ENCODE results near the gene TMPRSS9. TPM values are rescaled to one million over a fixed set of nuclear protein-coding genes. Genes with fewer than 3 reads are reported as not detected.

TMPRSS9 gene
- total and polyA plus RNA-seq, 2 of the 13 experiments (the other 11 are each of a cell fraction or from before 2014, with no cell fraction given) = 2.5 to 5.2 TPM

GRCh38 chr19:2413159-2413558, 53.1 kb downstream of the TMPRSS9 start:
- H4K20me1 ChIP-seq (ENCODE audit: insufficient read depth, low read length) = no peaks in the 10 kb centered on the region
- FAIRE-seq = no peak
- in situ Hi-C loops (cut with HindIII; ENCODE audit: extremely low pct_ligation_motif_present, low pct_unique_long_range_greater_than_20kb) (no loop called here), intact Hi-C loops (cut with micrococcal nuclease; ENCODE audit: unreplicated experiment) (no loop called here)
- ATAC-seq = no peak
- TF ChIP-seq ERF (CRISPR knock-in tag; IDR thresholded peaks at IDR 0.05) = no peak
- no peak for TF ChIP-seq ZNF317 (CRISPR knock-in tag; IDR thresholded peaks at IDR 0.05)
- TF ChIP-seq ZMYM3 (CRISPR knock-in tag; IDR thresholded peaks at IDR 0.05) = peak; percentile 51; the same call in 1 of the 2 replicates
- no peak for TF ChIP-seq PHF21A (CRISPR knock-in tag; IDR thresholded peaks at IDR 0.05)
- TF ChIP-seq MEF2D (CRISPR knock-in tag; IDR thresholded peaks at IDR 0.05) = no peak
- no peak for TF ChIP-seq CENPX (CRISPR knock-in tag; IDR thresholded peaks at IDR 0.05)
- TF ChIP-seq, protein P1, sequence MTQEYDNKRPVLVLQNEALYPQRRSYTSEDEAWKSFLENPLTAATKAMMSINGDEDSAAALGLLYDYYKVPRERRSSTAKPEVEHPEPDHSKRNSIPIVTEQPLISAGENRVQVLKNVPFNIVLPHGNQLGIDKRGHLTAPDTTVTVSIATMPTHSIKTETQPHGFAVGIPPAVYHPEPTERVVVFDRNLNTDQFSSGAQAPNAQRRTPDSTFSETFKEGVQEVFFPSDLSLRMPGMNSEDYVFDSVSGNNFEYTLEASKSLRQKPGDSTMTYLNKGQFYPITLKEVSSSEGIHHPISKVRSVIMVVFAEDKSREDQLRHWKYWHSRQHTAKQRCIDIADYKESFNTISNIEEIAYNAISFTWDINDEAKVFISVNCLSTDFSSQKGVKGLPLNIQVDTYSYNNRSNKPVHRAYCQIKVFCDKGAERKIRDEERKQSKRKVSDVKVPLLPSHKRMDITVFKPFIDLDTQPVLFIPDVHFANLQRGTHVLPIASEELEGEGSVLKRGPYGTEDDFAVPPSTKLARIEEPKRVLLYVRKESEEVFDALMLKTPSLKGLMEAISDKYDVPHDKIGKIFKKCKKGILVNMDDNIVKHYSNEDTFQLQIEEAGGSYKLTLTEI (CRISPR knock-in tag; conservative IDR thresholded peaks at IDR 0.05) = no peak
- peaks cover 26% of the 10 kb centered on the region for H3K4me1 ChIP-seq (ENCODE audit: insufficient read depth, low read length)
- no peaks in the 10 kb centered on the region for H3K9me3 ChIP-seq (ENCODE audit: low read length)
- H3K36me3 ChIP-seq (replicated peaks in 1 of 2; ENCODE audit: control insufficient read depth in 1 of 2, insufficient read depth in 2 of 2, low read length in 2 of 2) = no peaks in the 10 kb centered on the region
- no peak overlapping the region for H2AFZ ChIP-seq (ENCODE audit: low read length)
- CTCF ChIA-PET (ENCODE audit: low intra/inter-chr PET ratio, low total read pairs) = no interaction called here
- H3K4me2 ChIP-seq (ENCODE audit: low read depth, low read length) = no peak overlapping the region
- 82% methylated on average over 7 of the region's 7 CpGs for WGBS (ENCODE audit: low lambda C conversion rate)
- POLR2A ChIA-PET = interaction anchor here (9.0 kb wide), 1 partner anchor 19 kb away, joined by 92 read pairs; no protein-coding TSS in a partner anchor
- H3K4me3 ChIP-seq (replicated peaks in 1 of 3; ENCODE audit: insufficient read depth in 1 of 3, low read depth in 2 of 3, low read length in 3 of 3) = no peak overlapping the region
- no peak overlapping the region for H3K27ac ChIP-seq (ENCODE audit: extremely low read length, insufficient read depth, low read length)
- no peak overlapping the region for H3K9ac ChIP-seq (ENCODE audit: insufficient read depth, low read depth, low read length)
- no peaks in the 10 kb centered on the region for H3K27me3 ChIP-seq (ENCODE audit: control insufficient read depth in 1 of 2, insufficient read depth in 2 of 2, low read length in 2 of 2)
- no peak for DNase-seq (ENCODE audit: low spot score)
- BruUV-seq (replicated peaks) = no TSS peak
- no peaks in the 10 kb centered on the region for H3K79me2 ChIP-seq (ENCODE audit: insufficient read depth, low read length)

DNA sequence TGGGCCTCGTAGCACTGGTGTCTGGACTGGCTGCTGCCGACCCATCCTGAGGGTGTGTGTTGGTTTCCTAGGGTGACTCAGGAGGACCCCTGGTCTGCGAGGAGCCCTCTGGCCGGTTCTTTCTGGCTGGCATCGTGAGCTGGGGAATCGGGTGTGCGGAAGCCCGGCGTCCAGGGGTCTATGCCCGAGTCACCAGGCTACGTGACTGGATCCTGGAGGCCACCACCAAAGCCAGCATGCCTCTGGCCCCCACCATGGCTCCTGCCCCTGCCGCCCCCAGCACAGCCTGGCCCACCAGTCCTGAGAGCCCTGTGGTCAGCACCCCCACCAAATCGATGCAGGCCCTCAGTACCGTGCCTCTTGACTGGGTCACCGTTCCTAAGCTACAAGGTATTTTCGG, 53.6 kb downstream of the TMPRSS9 start:
- Histone ChIP-seq H3K27ac (ENCODE audit: extremely low read length, insufficient read depth, low read length) (no peak overlapping the region), H3K36me3 (replicated peaks in 1 of 2; ENCODE audit: control insufficient read depth in 1 of 2, insufficient read depth in 2 of 2, low read length in 2 of 2) (no peaks in the 10 kb centered on the region), H3K79me2 (ENCODE audit: insufficient read depth, low read length) (no peaks in the 10 kb centered on the region), H3K9ac (ENCODE audit: insufficient read depth, low read depth, low read length) (no peak overlapping the region), H4K20me1 (ENCODE audit: insufficient read depth, low read length) (no peaks in the 10 kb centered on the region), H3K4me1 (ENCODE audit: insufficient read depth, low read length) (peaks cover 26% of the 10 kb centered on the region), H3K4me3 (replicated peaks in 1 of 3; ENCODE audit: insufficient read depth in 1 of 3, low read depth in 2 of 3, low read length in 3 of 3) (no peak overlapping the region), H3K4me2 (ENCODE audit: low read depth, low read length) (no peak overlapping the region), H3K27me3 (ENCODE audit: control insufficient read depth in 1 of 2, insufficient read depth in 2 of 2, low read length in 2 of 2) (no peaks in the 10 kb centered on the region), H3K9me3 (ENCODE audit: low read length) (no peaks in the 10 kb centered on the region), H2AFZ (ENCODE audit: low read length) (no peak overlapping the region)
- WGBS (ENCODE audit: low lambda C conversion rate) = 100% methylated on average over 2 of the region's 16 CpGs
- FAIRE-seq = no peak
- intact Hi-C loops (cut with micrococcal nuclease; ENCODE audit: unreplicated experiment) = no loop called here
- no TSS peak for BruUV-seq (replicated peaks)
- DNase-seq (ENCODE audit: low spot score) = no peak
- ChIA-PET POLR2A (interaction anchor here (9.0 kb wide), 1 partner anchor 19 kb away, joined by 92 read pairs; no protein-coding TSS in a partner anchor), CTCF (ENCODE audit: low intra/inter-chr PET ratio, low total read pairs) (no interaction called here)
- in situ Hi-C loops (cut with HindIII; ENCODE audit: extremely low pct_ligation_motif_present, low pct_unique_long_range_greater_than_20kb) = no loop called here
- no peak for ATAC-seq
- 0 out of 2 replicates have a peak, but pooled peaks have one; percentile 40 for TF ChIP-seq POLR2G (IDR thresholded peaks at IDR 0.05; ENCODE audit: low read depth, low read length)
- TF ChIP-seq HNRNPLL (IDR thresholded peaks at IDR 0.05; ENCODE audit: low read depth, low read length, poor library complexity, severe bottlenecking) = no peak
- TF ChIP-seq ZC3H4 (CRISPR knock-in tag; IDR thresholded peaks at IDR 0.05; ENCODE audit: borderline replicate concordance) = no peak
- TF ChIP-seq AGO1 (IDR thresholded peaks at IDR 0.05; ENCODE audit: low read depth, low read length, poor library complexity, severe bottlenecking) = peak; percentile 71
- peak; percentile 91 for TF ChIP-seq AGO2 (optimal IDR thresholded peaks at IDR 0.05; ENCODE audit: low read depth, low read length)
